Measurements from ENCODE around the gene C12orf75.

- TF ChIP-seq BCL3 (IDR thresholded peaks at IDR 0.05; ENCODE audit: borderline replicate concordance, insufficient read depth, low read depth, low read length, poor library complexity, severe bottlenecking) (no peak), POLR2A (IDR thresholded peaks at IDR 0.05; ENCODE audit: low read depth, low read length) (no peak), TCF12 (IDR thresholded peaks at IDR 0.05; ENCODE audit: low read depth, low read length) (no peak), SMC3 (IDR thresholded peaks at IDR 0.05; ENCODE audit: borderline replicate concordance, low read length) (no peak), POLR2AphosphoS5 (IDR thresholded peaks at IDR 0.05; ENCODE audit: low read length) (no peak), RBBP5 (conservative IDR thresholded peaks at IDR 0.05) (no peak), ZNF592 (IDR thresholded peaks at IDR 0.05) (no peak)
Observed at GRCh38 chr12:105347499-105347898, 17.0 kb downstream of the C12orf75 start.
